GM18868 (cell line): Measurements from ENCODE around the gene C1QTNF1.

Source experiments
- ATAC-seq: cut with Tn5 transposase; IDR thresholded peaks from one replicate; pipeline ENCODE4 v1.9.1; 2021; ENCODE audit warnings: mild to moderate bottlenecking, moderate library complexity; ENCODE audit not compliant: unreplicated experiment

C1QTNF1 gene

GRCh38 chr17:79023886-79024771 is at the start of gene C1QTNF1:
Gene C1QTNF1 (plus strand): TSS chr17:79024169. CDS start chr17:79043969, 19,800 bp downstream.
- ATAC-seq, result no peak

GRCh38 chr17:78974635-78975591 is 49.1 kb upstream of the C1QTNF1 start:
- ATAC-seq, result no peak

GRCh38 chr17:78976907-78977680 is 46.9 kb upstream of the C1QTNF1 start:
- no peak for ATAC-seq

DNA sequence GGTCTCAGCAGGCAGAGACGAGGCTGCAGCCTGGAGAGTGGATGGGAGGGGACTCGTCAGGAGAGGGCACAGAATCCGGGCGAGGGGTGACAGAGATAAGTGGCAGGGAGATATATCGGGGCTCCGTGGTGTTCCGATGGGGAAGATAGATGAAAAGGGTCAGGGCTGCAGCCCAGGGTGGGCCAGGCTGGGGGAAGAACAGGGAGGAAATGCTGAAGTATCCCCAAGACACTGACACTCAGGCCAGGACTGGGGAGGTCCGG is 46.4 kb upstream of the C1QTNF1 start:
- ATAC-seq, result no peak

DNA sequence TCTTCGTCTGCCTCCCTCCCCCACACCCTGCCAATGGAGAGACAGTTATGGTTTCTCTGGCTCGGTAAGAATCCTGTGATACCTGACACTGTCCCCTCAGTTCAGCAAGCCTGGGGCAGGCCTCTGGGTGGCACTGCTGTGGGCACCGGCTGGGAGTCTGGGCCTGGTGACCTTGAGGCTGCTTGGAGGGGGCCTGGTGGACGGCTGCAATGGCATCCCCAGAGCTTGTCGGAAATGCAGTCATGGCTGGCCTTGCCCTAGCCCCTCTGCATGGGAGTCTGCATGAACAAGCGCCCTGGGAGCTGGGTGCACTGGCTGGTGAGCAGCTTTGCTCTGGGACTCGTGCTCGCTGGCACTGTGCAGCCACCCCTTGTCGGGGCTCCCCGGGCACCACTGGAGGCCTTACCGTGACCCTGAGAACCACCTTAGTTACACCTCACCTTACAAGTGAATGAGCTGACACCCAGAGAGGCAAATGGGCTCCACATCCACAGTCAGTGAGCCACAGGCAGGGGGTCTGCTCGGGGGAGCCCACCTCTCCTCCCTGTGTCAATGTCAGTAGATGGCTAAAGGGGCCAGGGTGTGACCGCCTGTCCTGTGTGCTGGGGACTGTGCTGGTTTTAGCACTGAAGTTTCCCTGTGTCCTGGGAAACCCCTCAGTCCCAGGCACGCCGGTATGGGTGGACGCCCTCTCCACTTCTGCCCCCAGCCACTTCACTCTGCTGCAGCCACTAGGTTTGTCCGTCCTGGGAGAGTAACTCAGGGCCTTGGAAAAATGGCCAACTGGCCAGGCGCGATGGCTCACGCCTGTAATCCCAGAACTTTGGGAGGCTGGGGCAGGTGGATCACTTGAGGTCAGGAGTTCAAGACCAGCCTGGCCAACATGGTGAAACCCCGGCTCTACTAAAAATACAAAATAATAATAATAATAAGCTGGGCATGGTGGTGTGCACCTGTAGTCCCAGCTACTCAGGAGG is 45.7 kb upstream of the C1QTNF1 start:
- ATAC-seq, result no peak

DNA sequence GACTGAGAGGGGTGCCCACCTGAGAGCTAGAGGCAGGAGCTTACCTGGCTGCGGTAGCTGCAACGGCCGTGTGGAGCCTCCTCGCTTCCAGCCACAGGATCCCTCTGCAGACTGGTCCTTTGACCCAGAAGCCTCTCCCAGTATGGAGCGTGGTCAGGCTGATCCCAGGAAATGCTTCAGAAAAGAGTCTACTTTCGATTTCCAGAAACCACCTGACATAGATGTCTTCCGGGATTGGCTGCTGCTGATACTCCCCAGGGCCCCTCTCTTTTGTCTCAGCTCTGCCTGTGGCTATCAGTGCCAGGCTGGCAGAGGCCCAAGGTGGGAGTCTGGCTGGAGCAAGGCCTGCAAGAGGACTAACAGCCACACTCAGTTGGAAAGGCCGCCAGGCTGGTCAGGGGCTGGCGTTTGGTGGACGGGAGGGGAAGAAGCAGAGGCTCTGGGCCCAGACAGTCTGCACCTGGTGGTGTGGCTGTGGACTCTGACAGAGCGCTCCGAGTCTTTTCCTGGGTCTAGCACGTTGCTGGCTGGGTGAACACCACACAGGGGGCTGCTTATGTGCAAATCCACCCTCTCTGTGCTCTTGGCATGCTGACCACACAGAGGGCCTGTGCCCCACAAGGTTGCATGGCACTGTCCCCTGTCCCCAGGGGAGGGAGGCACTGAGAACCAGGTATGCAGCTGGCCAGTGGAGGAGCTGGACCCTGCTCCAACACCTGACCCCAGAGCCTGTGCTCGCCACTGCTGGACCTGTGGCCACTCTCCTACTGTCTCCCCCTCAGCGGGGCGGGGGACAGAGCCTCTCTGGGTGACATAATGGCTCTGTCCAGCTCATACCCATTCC is 44.0 kb upstream of the C1QTNF1 start, which contains the start of gene LGALS3BP:
Gene LGALS3BP (minus strand): TSS at position 144 of the 844 bp plus-strand sequence. CDS start 2,732 bp downstream, outside the sequence.
- ATAC-seq, result no peak

DNA sequence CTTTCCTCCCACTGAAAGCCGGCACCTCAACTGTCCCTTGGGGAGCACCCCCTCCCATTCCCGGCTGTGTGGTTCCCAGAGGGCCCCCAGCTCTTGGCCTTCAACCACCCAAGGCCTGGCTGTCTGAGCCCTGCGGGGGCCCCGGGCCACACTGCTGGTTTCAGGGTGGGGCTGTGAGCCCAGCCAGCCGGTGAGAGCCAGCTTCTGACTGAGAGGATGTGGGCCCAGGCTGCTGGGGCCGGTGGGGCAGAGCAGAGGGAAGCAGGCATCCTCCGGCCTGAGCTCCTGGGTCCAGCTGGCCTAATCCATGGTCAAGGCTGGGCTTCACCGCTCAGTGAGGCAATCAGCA is 43.4 kb upstream of the C1QTNF1 start:
- ATAC-seq, result no peak

DNA sequence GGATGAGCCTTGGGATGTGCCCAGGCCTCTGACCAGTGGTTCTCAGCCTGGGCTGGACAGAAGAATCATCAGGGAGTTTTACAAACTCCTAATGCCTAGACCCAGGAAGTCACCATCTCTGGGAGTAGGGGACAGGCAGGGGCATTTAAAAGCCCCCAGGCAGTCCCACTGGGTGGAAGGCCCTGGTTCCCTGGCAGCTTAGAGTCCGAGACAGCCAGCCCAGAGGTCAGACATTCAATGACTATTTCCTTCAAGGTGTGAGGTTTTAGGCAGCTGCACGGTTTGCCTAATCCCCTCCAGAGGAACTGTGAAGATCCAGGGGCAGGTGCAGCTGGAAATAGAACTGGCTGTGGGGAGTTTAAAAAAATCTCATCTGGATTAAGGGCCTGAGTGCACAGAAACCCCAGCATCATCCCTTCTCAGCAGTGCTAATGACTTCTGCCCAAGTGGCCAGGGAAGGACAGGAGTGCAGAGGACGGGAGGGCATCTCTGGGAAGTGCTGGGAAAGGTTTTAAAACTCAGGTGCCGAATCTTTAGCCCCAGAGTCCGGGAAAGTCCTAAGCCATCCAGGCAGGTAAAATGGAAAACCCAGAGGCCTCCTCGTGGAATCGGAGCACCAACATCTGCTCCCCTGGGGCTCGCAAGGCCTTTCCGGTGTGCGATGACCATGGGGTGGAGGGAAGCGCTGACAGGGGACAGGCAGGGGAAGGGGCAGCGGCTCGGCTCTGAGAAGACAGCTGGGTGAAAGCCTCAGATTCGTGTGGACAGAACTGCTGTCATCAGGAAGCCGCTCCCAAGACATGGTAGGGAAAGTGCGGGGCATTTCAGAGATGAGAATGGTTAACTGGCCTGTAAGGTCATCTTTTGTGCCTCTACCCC is 42.7 kb upstream of the C1QTNF1 start:
- no peak for ATAC-seq

- no peak for ATAC-seq
Observed at GRCh38 chr17:78985395-78985794, 38.6 kb upstream of the C1QTNF1 start.

DNA sequence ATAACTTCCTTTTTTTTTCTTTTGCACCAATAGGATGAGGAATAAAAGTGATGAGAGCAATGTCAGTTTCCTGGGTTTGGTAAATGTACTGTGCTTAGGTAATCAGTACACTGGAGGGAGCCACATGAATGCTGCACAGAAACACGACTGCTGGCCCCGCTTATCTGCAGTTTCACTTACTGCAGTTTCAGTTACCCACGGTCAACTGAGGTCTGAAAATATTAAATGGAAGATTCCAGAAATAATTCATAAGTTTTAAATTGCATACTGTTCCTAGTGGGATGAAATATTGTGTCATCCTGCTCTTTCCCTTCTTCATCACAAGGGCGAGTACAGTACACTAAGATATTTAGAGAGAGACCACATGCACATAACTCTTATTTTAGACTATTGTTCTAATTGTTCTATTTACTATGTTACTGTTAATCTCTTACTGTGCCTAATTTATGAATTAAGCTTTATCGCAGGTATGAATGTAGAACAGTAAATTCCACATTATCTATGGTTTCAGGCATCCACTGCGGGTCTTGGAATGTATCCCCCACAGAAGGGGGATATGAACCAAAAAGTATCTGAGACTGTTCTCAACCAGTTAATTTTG is 37.8 kb upstream of the C1QTNF1 start:
- no peak for ATAC-seq

- ATAC-seq, result no peak
Observed at GRCh38 chr17:78986649-78987328, 37.2 kb upstream of the C1QTNF1 start.

- ATAC-seq, result no peak
Observed at GRCh38 chr17:78988152-78988551, 35.8 kb upstream of the C1QTNF1 start.

GRCh38 chr17:78990349-78991016 is 33.5 kb upstream of the C1QTNF1 start:
- ATAC-seq, result no peak

DNA sequence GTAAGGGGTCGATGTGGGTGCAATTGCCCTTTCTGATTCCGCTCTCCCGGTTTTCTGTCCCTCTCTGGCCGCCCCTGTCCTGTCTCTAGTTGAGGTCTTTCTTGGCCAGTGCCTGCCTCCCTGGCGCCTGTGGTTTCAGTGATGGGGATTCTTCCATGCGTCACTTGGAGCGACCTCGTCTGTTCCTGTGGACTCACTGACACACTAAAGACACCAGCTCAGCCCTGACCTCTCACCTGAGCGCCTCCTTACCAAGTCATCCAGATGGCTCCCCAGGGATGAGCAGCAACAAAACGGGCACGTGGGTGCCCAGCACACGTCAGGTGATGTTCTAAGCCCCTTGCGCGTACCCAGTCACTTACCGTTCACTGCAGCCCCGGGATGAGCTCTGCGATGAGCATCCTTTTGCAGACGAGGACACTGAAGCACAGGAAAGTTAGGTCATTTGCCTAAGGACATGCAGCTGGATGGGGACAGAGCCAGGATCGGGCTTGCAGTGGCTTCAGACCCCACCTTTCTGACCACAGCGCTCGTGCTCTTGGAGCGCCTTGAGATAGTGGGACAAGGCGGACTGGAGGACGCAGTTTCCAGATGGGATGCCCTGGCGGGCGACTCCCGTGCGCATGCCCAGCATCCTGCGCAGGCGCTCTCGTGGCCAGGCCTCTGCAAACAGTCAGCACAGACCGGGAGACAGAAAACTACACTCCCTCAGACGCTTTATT is 32.8 kb upstream of the C1QTNF1 start:
- ATAC-seq, result no peak

DNA sequence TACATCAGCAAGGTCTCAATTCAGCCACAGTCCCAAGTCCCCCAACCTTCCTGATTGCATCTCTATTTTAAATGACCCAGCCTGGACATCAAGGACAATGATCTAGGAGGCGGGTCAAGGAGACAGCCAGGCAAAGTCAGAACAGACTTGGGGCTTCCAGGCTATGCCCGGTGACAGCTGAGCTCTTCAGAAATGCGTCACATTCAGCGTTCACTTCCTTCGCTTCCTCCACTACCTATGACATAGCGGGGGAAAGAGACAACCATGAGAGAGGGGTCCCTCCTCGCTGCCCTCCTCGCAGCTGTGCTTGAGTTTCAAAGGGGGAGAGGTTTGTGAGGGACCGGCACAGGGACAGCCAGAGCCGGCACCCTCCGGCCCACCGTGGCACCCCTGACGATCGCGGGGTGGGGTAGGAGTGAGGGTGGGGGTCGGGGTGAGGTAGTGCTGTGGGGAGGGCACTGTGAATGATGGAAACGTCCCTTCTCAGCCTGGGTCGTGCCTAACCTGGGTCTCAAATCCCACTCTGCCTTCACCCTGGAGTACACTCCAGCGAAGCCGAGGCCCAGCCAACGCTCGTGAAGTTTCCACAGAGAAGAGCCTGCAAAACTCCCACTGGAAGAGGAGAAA is 31.9 kb upstream of the C1QTNF1 start:
- no peak for ATAC-seq
